ENCODE data around the gene KCTD20.
"Not testable (repeated sequence)": the region's sequence is repeated elsewhere in the genome, so short reads cannot be mapped to it uniquely, and the experiment has no call there.

- TF ChIP-seq EZH2 (IDR thresholded peaks at IDR 0.05); POLR2AphosphoS5 (IDR thresholded peaks at IDR 0.05; ENCODE audit: borderline replicate concordance, low read depth, low read length); FOXP2 (optimal IDR thresholded peaks at IDR 0.05; ENCODE audit: control extremely low read depth, extremely low read length, insufficient read depth): not testable (repeated sequence)
Observed at GRCh38 chr6:36452897-36453296, 10.1 kb downstream of the KCTD20 start.

Data from SK-N-MC (cell line).